ENCODE results near the gene BLVRB.
"Not testable (repeated sequence)": the region's sequence is repeated elsewhere in the genome, so short reads cannot be mapped to it uniquely, and the experiment has no call there.

BLVRB gene

DNA sequence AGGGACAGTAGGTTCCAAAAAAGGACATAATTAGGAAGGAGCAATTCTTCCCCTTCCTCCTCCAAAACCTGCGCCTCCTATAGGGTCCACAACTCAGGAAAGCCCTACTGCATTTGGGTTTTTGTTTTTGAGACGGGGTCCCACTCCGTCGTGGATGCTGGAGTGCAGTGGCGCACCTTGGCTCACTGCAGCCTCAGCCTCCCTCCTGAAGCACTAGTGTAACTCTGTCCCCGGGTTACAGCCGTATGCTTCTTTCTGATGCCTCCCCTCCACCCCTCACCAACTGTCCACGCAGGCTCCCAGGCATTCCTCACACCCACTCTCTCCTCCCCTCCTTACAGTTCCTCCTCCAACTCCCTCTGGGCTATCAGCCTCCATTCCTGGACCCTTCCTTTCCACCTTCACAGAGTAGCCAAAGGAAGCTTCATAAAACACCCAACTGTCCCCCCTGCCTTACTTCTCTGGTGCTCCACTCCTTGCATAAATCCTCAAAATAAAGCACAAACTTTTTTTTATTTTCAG is 19.2 kb downstream of the BLVRB start:
- Mint-ChIP-seq H3K4me3 (peak overlapping the region; percentile 1), H3K9me3 (no peaks in the 10 kb centered on the region), H3K36me3 (peaks cover 51% of the 10 kb centered on the region), H3K4me1 (peaks cover 26% of the 10 kb centered on the region), H3K27ac (no peak overlapping the region)
- ATAC-seq (no peak), DNase-seq (ENCODE audit: low spot score in 2 of 2) (no peak)

DNA sequence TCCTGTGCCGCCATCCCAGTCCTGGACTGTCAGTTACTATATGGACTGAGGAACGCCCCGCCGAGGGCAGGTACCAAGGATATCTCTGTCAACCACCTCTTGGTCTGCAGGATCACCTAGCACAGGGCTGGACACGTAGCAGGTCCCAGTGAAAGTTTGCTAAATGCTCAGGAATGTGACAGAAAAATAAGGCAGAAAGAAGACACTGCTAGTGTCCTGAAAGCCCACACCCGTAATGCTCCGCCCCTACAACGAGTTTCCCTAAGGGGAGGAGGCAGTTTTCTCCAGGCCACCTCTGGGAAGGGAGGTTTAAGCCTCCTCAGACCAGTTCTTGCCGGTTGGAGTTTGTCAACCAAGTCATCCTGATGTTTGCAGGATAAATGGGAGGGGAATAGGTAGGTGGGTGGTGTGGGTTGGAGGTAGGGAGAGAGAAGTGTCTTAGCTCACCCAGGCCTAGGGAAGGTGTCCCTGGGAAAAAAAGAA is 19.7 kb downstream of the BLVRB start:
- H3K36me3 Mint-ChIP-seq: peaks cover 56% of the 10 kb centered on the region
- H3K9me3 Mint-ChIP-seq: no peaks in the 10 kb centered on the region
- DNase-seq (ENCODE audit: low spot score in 2 of 2) (no peak), ATAC-seq (no peak)
- peaks cover 26% of the 10 kb centered on the region for H3K4me1 Mint-ChIP-seq
- peak overlapping the region; percentile 96 for H3K4me3 Mint-ChIP-seq
- H3K27ac Mint-ChIP-seq: no peak overlapping the region

DNA sequence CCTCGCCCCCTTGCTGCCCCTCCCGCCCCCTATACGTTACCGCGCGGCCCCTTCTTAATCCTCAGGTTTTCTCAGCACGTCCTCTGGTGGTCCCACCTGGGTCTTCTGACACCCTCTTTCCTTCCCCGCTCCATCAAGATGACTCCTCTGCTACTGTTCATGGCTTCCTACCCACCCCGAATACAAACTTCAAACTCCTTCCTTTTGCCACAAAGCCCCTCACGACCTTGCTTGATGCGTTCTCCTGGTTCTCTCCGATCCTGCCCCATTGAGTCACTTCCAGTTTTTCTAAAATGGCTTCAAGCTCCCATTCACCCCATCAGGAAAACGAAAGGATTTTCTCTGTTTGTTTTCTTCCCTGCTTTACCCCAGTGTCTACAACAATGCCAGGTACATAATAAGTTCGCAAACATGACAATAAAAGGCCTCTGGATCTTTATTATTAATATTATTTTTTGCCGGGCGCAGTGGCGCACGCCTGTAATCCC is 20.7 kb downstream of the BLVRB start:
- no peak for DNase-seq (ENCODE audit: low spot score in 2 of 2)
- peaks cover 65% of the 10 kb centered on the region for H3K36me3 Mint-ChIP-seq
- ATAC-seq: no peak
- H3K27ac Mint-ChIP-seq: peak overlapping the region; percentile 92
- H3K4me3 Mint-ChIP-seq: peak overlapping the region; percentile 96
- no peaks in the 10 kb centered on the region for H3K9me3 Mint-ChIP-seq
- peaks cover 26% of the 10 kb centered on the region for H3K4me1 Mint-ChIP-seq

DNA sequence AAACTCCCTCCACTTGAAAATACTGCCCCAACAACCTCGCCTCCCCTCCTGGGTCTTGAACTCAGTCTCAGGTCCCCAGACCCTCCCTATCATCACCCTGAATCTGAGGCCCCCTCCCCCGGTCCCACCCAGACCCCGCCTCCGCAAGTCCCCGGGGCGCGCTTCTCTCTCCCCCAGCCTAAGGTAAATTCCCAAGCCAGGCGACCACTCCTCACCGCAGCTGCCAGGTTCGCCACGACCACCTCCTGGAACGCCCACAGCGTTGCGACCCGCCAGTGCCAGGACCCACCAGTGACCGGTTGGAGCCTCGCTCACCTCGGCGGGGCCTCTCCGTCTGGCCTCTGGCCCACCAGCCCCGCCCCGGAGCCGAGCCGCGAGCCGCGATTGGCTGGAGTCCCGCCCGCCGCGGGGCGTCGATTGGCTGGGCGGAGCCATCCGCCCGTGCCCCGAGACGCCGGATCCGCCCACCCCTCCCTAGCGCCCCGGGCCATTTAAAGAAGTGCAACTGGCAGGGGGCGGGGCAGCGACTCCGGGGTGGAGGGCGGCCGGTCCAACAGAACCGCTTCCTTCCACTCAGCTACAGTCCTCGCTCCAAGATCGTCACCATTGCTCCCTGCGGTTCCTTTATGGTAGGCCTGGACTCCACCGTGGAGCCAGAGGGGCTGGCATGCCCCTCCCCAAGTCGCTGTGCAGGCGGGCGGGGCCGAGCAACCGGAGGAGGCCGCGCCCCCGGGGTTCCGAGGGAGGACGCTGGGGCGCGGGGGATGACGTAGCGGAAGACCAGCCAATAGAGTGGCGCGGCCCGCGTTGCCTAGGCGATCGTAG is 21.3 kb downstream of the BLVRB start, which contains the start of gene SERTAD3:
Gene SERTAD3, minus strand, starts transcription at position 336 of the 825 bp plus-strand sequence. CDS start 2,255 bp downstream, outside the sequence.
- H3K27ac Mint-ChIP-seq: peak within 1 kb of the TSS; percentile 92
- H3K4me1 Mint-ChIP-seq: peaks cover 31% of the 10 kb centered on the region
- peaks cover 59% of the 10 kb centered on the region for H3K36me3 Mint-ChIP-seq
- ATAC-seq: peak; percentile 82
- DNase-seq (ENCODE audit: low spot score in 2 of 2): peak; percentile 97 to 98
- H3K4me3 Mint-ChIP-seq: peak within 1 kb of the TSS; percentile 96
- H3K9me3 Mint-ChIP-seq: no peaks in the 10 kb centered on the region

DNA sequence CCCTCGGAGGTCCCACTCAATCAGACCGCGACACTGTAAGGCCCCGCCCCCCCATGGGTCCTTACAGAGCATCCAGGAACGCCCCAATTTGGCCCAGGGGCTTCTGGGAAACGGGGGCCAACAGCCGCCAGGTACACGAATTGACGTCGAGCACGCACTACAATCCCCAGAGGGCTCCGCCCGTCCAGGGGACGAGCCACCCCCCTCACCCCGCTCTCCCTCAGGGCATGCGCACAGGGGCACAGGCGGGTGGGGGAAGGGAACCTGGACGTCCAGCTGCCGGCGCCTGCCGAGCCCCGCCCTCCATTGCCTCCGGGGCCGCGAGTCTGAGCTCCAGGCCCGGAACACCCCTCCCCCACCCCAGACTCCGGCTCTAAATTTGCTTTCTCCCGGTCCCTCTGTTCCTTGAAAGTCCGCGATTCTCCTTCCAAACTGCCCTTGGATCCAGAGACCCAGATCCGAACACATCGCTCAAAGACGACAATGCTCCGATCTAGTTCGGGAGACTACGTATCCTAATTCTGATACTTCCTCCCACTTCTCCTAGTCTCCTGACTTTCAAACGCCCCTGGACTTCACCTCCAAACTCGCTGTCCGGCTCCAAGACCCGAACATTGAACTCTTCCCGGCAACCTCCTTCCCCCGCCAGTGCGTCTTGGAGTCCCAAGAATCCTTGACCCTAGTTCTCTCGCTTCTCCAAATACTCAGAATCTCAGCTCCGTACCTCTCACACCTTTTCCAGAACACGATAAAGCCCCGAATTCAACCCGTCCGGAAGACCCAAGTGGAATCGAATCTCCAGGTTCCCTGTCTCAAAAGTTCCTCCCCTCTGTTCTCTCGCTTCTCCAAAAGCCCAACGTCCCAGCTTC is 22.2 kb downstream of the BLVRB start:
- Mint-ChIP-seq H3K4me1 (peaks cover 32% of the 10 kb centered on the region), H3K9me3 (no peaks in the 10 kb centered on the region), H3K36me3 (peaks cover 58% of the 10 kb centered on the region), H3K27ac (peak overlapping the region; percentile 92), H3K4me3 (peak overlapping the region; percentile 96)
- ATAC-seq: peak; percentile 89
- peak; percentile 95 to 100 for DNase-seq (ENCODE audit: low spot score in 2 of 2)

DNA sequence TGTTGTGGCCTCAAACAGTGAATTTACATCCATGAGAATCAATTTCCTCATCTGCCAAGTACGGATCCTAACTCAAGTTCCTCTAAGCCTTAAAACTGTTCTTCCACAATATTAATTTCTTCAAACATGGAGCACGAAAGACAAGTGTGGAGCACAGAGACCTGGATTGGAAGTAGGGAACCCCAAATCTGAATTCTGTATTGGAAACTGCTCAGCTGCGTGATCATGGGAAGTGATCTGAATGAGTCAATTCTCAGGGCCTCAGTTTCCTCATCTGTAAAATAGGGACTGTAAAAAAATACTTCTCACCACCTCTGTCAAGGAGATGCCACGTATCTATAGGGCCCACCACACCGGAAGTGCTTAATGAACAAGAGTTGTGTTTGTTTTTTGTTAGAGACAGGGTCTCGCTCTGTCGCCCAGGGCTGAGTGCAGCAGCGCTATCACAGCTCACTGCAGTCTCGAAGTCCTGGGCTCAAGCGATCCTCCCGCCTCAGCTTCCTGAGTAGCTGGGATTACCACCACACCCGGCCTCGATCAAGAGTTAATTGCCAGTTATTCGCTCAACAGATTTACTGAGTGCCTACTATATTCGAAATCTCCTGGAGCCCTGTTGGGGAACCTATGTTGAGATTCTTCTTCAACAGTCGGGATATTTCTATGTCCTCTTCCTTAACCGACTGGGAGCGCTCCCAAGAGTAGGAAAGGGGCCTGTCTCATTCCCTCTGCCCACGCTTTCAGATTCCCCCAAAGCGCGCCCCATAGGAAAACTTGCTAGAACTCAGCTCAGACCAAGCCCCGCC is 23.0 kb downstream of the BLVRB start:
- ATAC-seq: no peak
- Mint-ChIP-seq H3K36me3 (peaks cover 52% of the 10 kb centered on the region), H3K4me3 (peak overlapping the region; percentile 96)

DNA sequence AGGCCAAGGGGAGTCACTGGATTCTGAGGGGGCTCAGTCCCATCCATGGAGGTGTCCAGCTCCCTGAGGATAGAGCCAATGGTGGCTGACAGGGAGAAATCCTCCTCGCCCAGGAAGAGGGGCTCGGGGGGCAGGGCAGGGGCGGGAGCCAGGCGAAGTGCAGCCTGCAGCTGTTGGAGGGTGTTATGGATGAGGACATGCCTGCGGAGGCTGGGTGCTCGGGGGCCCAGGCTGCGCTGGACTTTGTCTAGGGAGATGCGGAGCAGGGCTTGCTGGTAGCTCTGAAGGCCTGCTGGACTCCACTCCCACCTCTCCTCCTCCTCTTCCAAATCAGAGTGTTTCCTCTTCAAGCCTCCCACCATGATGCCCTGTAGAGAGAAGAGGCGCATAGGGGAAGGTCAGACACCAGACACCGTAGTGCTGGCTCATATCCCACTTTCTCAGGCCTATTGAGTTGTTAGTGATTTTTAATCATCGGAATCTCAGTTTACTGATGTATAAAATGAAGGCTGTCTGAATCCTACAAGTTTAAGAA is 23.8 kb downstream of the BLVRB start:
- Mint-ChIP-seq H3K4me3 (peak overlapping the region; percentile 96), H3K4me1 (peaks cover 32% of the 10 kb centered on the region), H3K9me3 (no peaks in the 10 kb centered on the region), H3K27ac (peak overlapping the region; percentile 92), H3K36me3 (peaks cover 52% of the 10 kb centered on the region)
- DNase-seq (ENCODE audit: low spot score in 2 of 2): no peak
- ATAC-seq: no peak

More for the DNA sequence above, 23.0 kb downstream of the BLVRB start:
- Mint-ChIP-seq H3K4me1 (peaks cover 32% of the 10 kb centered on the region), H3K9me3 (no peaks in the 10 kb centered on the region), H3K27ac (peak overlapping the region; percentile 92)
- DNase-seq (ENCODE audit: low spot score in 2 of 2): no peak

DNA sequence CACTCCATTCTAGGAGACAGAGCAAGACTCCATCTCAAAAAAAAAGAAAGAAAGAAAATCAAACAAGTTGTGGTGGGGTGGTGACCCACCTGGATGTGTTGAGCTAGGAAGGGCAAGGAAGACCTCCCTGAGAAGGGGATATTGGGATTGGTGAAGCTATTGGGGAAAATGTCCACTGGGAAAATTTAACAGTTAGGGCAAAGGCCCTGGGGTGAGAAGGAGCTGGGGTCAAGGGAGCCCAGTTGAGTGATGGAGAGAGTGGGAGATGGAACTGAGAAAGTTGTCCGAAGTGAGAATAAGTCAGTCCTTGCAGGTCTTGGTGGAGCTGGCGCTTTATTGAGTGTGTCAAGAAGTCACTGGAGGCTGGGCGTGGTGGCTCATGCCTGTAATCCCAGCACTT is 27.3 kb downstream of the BLVRB start:
- DNase-seq (ENCODE audit: low spot score in 2 of 2) (no peak), ATAC-seq (no peak)
- Mint-ChIP-seq H3K36me3 (peaks cover 38% of the 10 kb centered on the region), H3K4me1 (peaks cover 33% of the 10 kb centered on the region), H3K9me3 (no peaks in the 10 kb centered on the region), H3K27ac (no peak overlapping the region), H3K4me3 (no peak overlapping the region)

DNA sequence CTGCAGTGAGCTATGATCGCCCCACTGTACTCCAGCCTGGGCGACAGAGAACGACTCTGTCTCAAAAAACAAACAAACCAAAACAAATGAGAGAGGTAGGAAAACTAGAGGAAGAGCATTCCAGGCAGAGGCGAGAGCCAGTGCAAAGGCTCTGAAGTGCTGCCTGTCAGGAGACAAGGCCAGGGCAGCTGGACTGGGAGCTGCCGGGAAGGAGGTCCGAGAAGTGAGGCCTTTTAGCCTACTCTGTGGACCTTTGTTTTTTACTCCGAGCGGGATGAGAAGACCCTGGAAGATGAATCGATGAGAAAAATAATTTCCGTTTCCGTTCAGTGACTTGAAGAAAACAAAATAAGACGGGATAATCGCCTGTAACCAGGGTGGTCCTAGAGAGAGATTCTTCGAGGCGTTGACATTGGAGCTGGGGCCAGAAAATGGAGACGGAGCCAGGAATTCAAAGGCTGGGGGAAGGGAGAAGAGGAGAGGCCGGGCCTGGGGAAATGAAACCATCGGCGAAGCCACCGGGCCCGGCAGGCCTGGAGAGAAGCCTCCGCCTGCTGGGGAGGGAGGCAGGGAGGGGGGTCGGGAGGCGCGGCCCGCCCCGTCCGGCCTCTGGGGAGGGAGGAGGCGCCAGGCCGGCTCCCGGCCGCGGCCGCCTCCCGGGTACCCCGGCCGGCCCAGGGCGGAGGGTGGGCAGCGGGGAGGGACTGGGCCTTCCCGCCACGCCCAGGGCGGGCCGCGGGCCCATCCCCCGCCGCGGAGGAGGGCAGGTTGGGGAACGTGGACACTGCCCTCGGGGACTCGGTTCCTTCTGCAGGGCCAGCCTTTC is 31.9 kb downstream of the BLVRB start:
- peak; percentile 90 for ATAC-seq
- H3K36me3 Mint-ChIP-seq: peaks cover 7% of the 10 kb centered on the region
- H3K27ac Mint-ChIP-seq: peak overlapping the region; percentile 99

DNA sequence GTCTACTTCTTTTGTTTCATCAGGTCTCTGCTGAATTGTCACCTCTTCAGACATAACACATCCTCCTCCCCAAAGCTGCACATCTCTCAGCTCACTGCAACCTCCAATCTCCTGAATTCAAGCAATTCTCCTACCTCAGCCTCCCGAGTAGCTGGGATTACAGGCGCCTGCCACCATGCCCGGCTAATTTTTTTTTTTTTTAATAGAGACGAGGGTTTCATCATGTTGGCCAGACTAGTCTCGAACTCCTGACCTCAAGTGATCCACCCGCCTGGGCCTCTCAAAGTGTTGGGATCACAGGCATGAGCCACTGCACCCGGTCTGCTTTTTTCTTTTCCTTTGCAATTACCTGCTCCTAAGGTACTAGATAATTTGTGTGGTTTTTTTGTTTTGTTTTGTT is 32.8 kb downstream of the BLVRB start:
- Mint-ChIP-seq H3K27ac (peak overlapping the region; percentile 99), H3K4me3 (peak overlapping the region; percentile 77), H3K4me1 (peaks cover 18% of the 10 kb centered on the region)
- not testable (repeated sequence) for H3K9me3 Mint-ChIP-seq; ATAC-seq; DNase-seq (ENCODE audit: low spot score in 2 of 2); H3K36me3 Mint-ChIP-seq

More for the DNA sequence above, 31.9 kb downstream of the BLVRB start:
- H3K9me3 Mint-ChIP-seq: no peaks in the 10 kb centered on the region
- H3K4me1 Mint-ChIP-seq: peaks cover 18% of the 10 kb centered on the region
- peak; percentile 29 to 69 for DNase-seq (ENCODE audit: low spot score in 2 of 2)
- peak overlapping the region; percentile 77 for H3K4me3 Mint-ChIP-seq

DNA sequence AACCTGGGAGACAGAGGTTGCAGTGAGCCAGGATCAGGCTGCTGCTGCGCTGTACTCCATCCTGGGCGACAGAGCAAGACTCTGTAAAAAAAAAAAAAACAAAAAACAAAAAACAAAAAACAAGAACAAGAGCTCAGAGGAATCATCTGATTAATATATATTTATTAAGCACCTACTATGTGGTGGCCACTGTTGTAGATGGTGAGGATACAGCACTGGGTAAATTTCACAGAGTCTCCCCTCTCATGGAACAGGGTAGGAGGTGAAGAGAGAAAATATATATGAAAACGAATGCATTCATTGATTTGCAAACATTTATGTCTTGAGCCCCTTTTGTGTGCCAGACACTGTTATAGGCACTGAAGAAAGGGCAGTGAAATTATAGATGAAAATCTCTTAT is 33.8 kb downstream of the BLVRB start:
- H3K4me3 Mint-ChIP-seq: no peak overlapping the region
- H3K9me3 Mint-ChIP-seq: no peaks in the 10 kb centered on the region
- H3K36me3 Mint-ChIP-seq: peaks cover 7% of the 10 kb centered on the region
- ATAC-seq (no peak), DNase-seq (ENCODE audit: low spot score in 2 of 2) (no peak)
- no peak overlapping the region for H3K27ac Mint-ChIP-seq
- peaks cover 18% of the 10 kb centered on the region for H3K4me1 Mint-ChIP-seq

DNA sequence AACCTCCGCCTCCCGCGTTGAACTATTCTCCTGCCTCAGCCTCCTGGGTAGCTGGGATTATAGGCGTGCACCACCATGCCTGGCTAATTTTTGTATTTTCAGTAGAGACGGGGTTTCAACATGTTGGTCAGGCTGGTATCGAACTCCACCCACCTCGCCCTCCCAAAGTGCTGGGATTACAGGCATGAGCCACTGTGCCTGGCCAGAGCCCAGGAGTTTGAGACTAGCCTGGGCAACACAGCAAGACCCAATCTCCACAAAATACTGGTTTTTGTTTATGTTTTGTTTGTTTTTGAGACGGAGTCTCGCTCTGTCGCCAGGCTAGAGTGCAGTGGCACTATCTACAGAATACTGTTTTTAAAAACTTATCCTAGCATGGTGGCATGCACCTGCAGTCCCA is 35.3 kb downstream of the BLVRB start:
- H3K27ac Mint-ChIP-seq; ATAC-seq; H3K4me3 Mint-ChIP-seq; DNase-seq (ENCODE audit: low spot score in 2 of 2); H3K9me3 Mint-ChIP-seq: not testable (repeated sequence)
- H3K4me1 Mint-ChIP-seq: peaks cover 17% of the 10 kb centered on the region
- peaks cover 15% of the 10 kb centered on the region for H3K36me3 Mint-ChIP-seq

DNA sequence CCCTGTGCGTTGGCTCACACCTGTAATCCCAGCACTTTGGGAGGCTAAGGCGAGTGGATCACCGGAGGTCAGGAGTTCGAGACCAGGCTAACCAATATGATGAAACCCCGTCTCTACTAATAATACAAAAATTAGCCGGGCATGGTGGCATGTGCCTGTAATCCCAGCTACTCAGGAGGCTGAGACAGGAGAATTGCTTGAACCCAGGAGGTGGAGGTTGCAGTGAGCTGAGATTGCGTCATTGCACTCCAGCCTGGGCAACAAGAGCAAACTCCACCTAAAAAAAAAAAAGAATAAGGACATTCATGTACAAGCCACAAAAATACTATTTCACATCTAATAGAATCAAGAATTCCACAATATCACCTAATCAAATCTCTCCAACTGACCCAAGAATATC is 37.3 kb downstream of the BLVRB start:
- not testable (repeated sequence) for DNase-seq (ENCODE audit: low spot score in 2 of 2); H3K9me3 Mint-ChIP-seq; H3K27ac Mint-ChIP-seq; H3K4me3 Mint-ChIP-seq; ATAC-seq
- Mint-ChIP-seq H3K4me1 (peaks cover 22% of the 10 kb centered on the region), H3K36me3 (peaks cover 31% of the 10 kb centered on the region)

Data from stimulated activated effector memory CD8-positive, alpha-beta T cell treated with anti-CD3 and anti-CD28 coated beads, Interleukin-12 subunit alpha, Interleukin-12 subunit beta, amount 100 ng/mL, for 72 hours (primary cell).